Measurements from ENCODE around the gene PAX2.

PAX2 gene

GRCh38 chr10:100819424-100819823, 74.0 kb downstream of the PAX2 start:
- DNase-seq (ENCODE audit: low read depth), result no peak

DNA sequence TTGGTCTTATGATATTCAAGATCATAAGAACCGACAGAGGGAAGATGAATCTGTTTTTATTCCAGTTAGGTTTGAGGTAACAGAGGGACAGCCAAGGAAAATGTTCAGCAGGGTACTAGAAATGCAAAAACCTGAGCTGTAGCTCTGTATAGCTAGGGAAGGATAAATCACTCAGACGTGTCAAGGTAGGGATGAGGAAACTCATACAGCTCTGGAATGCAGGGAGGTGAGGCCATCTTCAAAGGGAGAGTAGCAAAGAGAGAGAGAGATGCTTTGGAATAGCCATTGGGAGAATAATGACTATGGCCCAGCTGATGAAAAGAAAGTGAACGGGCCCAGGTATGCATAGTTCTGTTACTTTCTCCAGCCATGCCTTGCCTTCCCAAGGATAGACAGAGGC, 77.8 kb downstream of the PAX2 start:
- no peak for DNase-seq (ENCODE audit: low read depth)

- no peak for DNase-seq (ENCODE audit: low read depth)
Measured at GRCh38 chr10:100824886-100825285, 79.5 kb downstream of the PAX2 start.

DNA sequence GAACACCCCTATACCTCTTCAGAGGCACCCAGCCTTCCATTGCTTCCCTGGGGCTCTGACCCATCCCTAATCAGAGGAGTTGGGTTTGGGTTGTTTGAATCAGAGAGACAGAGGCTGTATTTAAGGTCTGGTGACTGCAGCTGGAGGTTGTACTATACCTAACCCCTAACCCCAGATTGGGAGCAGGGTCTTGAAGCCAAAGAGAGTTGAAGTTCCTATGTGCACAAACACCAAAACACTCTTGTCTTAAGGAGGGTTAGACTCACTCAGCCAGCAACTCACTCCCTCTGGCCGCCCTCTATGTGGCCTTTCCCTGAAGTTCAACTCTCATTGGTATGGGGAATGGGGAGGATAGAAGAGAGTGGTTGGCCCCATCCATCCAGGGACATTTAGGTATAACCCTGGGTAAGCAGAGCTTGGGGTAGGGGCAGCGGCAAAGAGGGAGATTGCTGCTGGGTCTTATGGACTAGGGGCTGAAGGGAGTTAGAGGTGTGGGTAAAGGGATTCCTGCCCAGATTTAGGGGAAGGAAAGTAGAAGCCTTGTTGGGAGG, 80.0 kb downstream of the PAX2 start:
- no peak for DNase-seq (ENCODE audit: low read depth)

GRCh38 chr10:100826031-100826651, 80.8 kb downstream of the PAX2 start:
- DNase-seq (ENCODE audit: low read depth), result no peak

GRCh38 chr10:100826661-100826982, 81.2 kb downstream of the PAX2 start:
- DNase-seq (ENCODE audit: low read depth), result no peak

DNA sequence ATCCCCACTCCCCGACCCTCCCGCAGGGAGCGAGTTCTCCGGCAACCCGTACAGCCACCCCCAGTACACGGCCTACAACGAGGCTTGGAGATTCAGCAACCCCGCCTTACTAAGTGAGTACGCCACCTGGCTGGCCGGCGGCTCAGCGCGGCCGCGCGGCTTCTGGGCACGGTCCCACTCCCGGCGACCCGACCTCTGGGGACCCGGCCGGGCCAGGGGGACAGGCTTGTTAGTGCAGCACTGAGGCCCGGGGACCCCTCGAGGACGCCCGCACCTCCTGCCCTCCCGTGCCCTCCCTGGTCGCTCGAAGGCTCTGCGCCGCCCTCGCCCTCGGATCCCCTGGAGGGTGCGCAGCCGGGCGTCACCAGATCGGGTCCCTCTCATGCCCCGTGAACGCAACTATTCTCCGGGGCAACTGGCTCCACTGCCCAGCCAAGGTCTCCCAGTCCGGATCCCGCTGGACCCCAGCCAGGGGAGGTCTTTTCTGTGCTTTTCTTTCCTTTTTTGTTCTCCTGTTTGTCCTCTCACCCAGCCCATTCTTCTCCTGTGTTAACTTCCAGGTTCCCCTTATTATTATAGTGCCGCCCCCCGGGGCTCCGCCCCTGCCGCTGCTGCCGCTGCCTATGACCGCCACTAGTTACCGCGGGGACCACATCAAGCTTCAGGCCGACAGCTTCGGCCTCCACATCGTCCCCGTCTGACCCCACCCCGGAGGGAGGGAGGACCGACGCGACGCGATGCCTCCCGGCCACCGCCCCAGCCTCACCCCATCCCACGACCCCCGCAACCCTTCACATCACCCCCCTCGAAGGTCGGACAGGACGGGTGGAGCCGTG, 81.8 kb downstream of the PAX2 start:
- DNase-seq (ENCODE audit: low read depth), result no peak

DNA sequence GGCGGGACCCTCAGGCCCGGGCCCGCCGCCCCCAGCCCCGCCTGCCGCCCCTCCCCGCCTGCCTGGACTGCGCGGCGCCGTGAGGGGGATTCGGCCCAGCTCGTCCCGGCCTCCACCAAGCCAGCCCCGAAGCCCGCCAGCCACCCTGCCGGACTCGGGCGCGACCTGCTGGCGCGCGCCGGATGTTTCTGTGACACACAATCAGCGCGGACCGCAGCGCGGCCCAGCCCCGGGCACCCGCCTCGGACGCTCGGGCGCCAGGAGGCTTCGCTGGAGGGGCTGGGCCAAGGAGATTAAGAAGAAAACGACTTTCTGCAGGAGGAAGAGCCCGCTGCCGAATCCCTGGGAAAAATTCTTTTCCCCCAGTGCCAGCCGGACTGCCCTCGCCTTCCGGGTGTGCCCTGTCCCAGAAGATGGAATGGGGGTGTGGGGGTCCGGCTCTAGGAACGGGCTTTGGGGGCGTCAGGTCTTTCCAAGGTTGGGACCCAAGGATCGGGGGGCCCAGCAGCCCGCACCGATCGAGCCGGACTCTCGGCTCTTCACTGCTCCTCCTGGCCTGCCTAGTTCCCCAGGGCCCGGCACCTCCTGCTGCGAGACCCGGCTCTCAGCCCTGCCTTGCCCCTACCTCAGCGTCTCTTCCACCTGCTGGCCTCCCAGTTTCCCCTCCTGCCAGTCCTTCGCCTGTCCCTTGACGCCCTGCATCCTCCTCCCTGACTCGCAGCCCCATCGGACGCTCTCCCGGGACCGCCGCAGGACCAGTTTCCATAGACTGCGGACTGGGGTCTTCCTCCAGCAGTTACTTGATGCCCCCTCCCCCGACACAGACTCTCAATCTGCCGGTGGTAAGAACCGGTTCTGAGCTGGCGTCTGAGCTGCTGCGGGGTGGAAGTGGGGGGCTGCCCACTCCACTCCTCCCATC, 82.7 kb downstream of the PAX2 start:
- no peak for DNase-seq (ENCODE audit: low read depth)

- DNase-seq (ENCODE audit: low read depth), result no peak
Measured at GRCh38 chr10:100828738-100829096, 83.3 kb downstream of the PAX2 start.

DNA sequence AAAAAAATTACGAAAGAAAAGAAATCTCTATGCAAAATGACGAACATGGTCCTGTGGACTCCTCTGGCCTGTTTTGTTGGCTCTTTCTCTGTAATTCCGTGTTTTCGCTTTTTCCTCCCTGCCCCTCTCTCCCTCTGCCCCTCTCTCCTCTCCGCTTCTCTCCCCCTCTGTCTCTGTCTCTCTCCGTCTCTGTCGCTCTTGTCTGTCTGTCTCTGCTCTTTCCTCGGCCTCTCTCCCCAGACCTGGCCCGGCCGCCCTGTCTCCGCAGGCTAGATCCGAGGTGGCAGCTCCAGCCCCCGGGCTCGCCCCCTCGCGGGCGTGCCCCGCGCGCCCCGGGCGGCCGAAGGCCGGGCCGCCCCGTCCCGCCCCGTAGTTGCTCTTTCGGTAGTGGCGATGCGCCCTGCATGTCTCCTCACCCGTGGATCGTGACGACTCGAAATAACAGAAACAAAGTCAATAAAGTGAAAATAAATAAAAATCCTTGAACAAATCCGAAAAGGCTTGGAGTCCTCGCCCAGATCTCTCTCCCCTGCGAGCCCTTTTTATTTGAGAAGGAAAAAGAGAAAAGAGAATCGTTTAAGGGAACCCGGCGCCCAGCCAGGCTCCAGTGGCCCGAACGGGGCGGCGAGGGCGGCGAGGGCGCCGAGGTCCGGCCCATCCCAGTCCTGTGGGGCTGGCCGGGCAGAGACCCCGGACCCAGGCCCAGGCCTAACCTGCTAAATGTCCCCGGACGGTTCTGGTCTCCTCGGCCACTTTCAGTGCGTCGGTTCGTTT, 83.9 kb downstream of the PAX2 start:
- DNase-seq (ENCODE audit: low read depth), result no peak

- no peak for DNase-seq (ENCODE audit: low read depth)
Measured at GRCh38 chr10:100829933-100830727, 84.7 kb downstream of the PAX2 start.

DNA sequence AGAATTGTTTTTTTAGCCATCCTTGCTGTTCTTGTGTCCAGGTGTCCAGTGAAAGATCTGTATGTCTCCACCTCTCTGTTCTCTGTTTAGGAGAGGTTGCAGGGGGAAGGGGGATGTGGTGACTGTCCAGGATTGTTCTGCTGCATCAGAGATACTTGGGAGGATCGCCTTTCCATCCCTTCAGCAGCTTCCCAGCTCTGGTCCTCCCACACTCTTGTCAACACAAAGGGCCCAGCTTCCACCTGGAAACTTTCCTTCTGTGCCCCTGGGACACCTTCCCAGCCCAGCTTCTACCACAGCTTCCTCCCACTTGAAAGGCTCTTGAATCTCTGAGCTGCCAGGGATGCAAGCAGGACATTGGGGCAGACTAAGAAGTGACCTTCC, 85.3 kb downstream of the PAX2 start:
- no peak for DNase-seq (ENCODE audit: low read depth)

GRCh38 chr10:100831742-100832141, 86.4 kb downstream of the PAX2 start:
- no peak for DNase-seq (ENCODE audit: low read depth)

DNA sequence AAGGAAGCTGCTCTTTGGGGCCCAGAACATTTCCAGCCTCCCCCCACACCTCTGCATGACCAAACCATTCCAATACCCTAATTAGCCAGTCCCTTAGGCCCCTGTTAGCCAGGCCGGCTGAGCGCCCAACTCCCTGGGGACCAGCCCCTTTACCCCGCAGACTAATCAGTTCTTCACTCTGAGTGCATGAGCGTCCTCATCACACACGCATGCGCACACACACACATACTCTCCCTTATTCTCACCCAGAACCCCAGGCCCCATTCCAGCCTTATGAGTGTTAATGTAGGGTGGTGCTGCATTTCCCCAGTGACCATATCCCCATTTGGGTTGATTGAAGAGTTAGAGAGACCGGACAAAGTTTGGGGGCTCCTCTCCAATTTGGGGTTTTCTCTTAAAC, 90.4 kb downstream of the PAX2 start:
- DNase-seq (ENCODE audit: low read depth), result no peak

DNA sequence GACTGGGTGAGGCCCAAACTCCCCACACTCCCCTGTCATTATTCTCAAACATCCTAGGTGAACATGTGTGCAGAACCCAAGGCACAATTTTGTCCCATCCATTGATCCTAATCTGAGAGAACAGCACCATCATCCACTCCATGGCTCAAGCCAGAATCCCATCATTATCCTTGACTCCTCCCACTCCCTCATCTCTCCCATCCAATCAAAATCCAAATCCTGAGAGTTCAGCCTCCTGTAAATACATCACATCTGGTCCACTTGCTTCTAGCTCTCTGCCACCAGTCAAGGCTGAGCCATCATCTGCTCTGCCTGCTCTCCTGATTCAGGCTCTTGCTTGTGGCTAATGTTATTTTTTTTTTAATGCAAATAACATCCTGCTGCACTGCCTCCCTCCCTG, 91.5 kb downstream of the PAX2 start:
- DNase-seq (ENCODE audit: low read depth), result no peak

DNA sequence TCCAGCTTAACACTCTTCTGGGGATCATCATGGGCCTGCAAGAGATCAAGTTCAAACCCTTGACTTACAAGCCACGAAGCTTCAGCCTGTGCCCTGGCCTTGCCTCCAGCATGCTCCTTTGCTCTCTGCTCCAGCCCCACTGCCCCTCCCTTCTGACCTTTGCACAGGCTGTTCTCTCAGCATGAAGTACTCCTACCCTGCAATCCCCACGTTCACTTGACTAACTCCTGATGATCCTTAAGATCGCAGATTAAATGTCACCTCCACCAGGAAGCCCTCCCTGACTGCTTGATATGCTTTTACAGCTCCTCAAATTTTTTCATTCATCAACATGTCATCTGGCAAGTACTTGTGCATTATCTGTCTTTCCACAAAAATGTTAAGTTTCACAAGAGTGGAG, 91.9 kb downstream of the PAX2 start:
- DNase-seq (ENCODE audit: low read depth), result no peak

DNA sequence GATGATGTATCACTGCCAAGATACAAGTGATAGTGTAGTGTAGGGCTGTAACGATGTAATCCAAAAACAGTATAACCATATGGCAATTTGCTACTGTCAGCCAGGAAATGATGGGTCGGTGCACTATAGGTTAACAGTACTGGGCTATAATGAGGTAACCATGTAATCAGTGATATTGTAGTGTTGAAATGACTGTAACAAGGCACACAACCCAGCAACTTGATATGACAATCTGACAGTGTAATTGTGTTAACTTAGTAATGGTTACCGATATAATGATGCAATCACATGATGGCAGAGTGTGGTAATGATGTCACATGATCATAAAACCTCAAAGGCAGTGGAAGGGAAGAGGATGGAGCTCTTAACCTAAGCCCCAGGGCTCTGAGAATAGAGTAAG, 93.6 kb downstream of the PAX2 start:
- DNase-seq (ENCODE audit: low read depth), result no peak

- no peak for DNase-seq (ENCODE audit: low read depth)
Measured at GRCh38 chr10:100841528-100841927, 96.1 kb downstream of the PAX2 start.

GRCh38 chr10:100847440-100847839, 102.1 kb downstream of the PAX2 start:
- no peak for DNase-seq (ENCODE audit: low read depth)

- no peak for DNase-seq (ENCODE audit: low read depth)
Measured at GRCh38 chr10:100848770-100849169, 103.4 kb downstream of the PAX2 start.

GRCh38 chr10:100858261-100858660, 112.9 kb downstream of the PAX2 start:
- no peak for DNase-seq (ENCODE audit: low read depth)
